Urinary bladder (tissue), 4 donors: Measurements from ENCODE around the gene EPB41L2. TPM values are rescaled to one million over a fixed set of nuclear protein-coding genes. Genes with fewer than 3 reads are reported as not detected.
"Not testable (repeated sequence)": the region's sequence is repeated elsewhere in the genome, so short reads cannot be mapped to it uniquely, and the experiment has no call there.

ENCODE experiments used
- DNase-seq: peaks from one replicate; pipeline ENCODE4 v3.0.0-alpha.2; 2015; ENCODE audit errors: extremely low spot score
- H3K27ac ChIP-seq: one replicate; pipeline ENCODE4 v1.5.1; 2013; ENCODE audit warnings: low read depth, mild to moderate bottlenecking, moderate library complexity
- H3K36me3 ChIP-seq: one replicate; pipeline ENCODE4 v1.6.1; 2013; ENCODE audit warnings: mild to moderate bottlenecking, moderate library complexity; ENCODE audit not compliant: insufficient read depth
- H3K4me1 ChIP-seq: one replicate; pipeline ENCODE4 v1.6.1; 2013; ENCODE audit warnings: mild to moderate bottlenecking, moderate library complexity; ENCODE audit not compliant: insufficient read depth
- H3K4me3 ChIP-seq: one replicate; pipeline ENCODE4 v1.5.1; 2013; ENCODE audit warnings: low read depth, low read length
- WGBS: extraction: QIAGEN DNeasy Blood & Tissue Kit; methylation state at CpG from one replicate; pipeline ENCODE4 v1.1.7; 2013; 5-methylcytosine and 5-hydroxymethylcytosine counted together
- polyA plus RNA-seq: library from polyadenylated mRNA; stranded (reverse); fragments of 200-250 nt; gene quantifications from one replicate; pipeline ENCODE4 v1.2.3, GENCODE V29; 2013
- total RNA-seq: library from RNA; depleted of rRNA; stranded (reverse); fragments of >200 nt; gene quantifications from one replicate; pipeline ENCODE4 v1.2.3, GENCODE V29; 2014
- donor health status: healthy with polysubstance abuse.
- donor health status: healthy.

Gene EPB41L2
- total and polyA plus RNA-seq, 2 donors: 47.3 to 386 TPM

DNA sequence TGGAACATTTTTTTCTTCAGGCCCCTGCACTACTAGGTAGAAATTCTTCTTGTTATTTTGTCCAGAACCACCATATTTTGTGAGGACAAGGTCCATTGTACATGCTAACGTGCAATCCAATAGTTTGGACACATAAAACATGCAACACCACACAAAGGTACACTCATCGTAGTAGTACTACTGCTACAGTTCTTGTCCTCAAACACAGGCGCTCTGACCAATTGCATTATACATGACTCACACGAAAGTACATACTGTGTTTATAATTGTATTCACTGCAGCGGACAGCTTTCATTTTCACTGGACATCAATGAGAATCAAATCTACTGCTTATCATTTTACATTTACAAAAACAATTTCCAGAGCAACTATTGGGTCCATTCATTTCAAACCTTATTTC lies 251.1 kb downstream of the EPB41L2 start:
- WGBS: 96% methylated on average over 5 of the region's 5 CpGs
- no peaks in the 10 kb centered on the region for H3K36me3 ChIP-seq
- no peaks in the 10 kb centered on the region for H3K4me1 ChIP-seq
- no peak overlapping the region for H3K27ac ChIP-seq
- DNase-seq: no peak
- H3K4me3 ChIP-seq: no peak overlapping the region

DNA sequence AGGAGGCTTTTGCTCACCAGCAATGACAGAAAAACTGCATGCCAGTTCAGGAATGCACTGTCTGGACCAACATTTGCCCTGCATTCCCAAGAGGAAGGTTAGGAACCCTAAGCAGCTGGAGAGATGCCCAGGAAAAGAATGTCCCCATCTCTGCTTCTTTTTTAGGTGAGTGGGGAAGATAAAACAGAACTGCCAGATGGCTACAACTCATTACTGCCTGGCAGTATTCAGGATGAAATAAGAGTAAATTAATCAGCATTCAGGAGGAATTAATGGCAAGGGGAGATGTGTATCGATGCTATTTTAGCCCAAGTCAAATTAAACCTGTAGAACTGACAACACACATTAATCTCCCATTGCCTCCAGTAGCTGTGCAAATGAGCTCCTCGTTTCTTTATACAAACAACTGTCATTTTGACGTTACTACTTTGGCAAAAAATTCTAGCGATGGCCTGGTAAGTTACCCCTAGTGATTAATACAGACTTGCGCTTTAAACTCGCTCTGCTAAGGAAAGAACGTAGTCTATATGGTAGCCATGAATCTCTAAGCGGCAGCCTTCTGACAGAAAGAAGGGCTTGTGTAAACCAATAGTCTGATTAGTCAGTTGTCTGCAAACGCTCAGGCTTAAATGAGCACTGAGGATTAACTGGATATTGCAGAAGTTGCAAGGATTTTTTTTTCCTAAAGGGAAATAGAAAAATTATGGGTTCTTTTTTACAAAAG lies 252.6 kb downstream of the EPB41L2 start:
- Histone ChIP-seq H3K27ac (no peak overlapping the region), H3K4me1 (no peaks in the 10 kb centered on the region), H3K36me3 (no peaks in the 10 kb centered on the region), H3K4me3 (no peak overlapping the region)
- DNase-seq: no peak
- 28% methylated on average over 9 of the region's 9 CpGs for WGBS

DNA sequence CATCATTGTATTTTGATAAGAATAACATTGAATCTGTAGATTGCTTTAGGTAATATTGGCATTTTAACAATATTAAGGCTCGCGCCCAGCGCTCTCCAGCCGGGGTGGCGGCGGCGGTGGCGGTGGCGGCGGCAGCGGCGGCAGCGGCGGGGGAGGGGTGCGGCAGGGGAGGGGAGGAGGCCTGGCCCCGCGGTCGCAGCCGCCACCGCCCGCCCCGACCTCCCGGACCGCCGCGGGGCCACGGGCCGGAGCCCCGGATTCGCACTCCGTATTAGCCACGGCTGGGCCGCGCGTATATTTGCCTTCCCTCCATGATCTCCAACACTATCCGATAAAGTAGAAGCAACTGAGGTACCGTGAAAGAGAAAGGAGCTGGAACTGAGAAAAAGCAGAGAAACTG lies 261.7 kb downstream of the EPB41L2 start:
- not testable (repeated sequence) for H3K27ac ChIP-seq, H3K4me3 ChIP-seq, DNase-seq, H3K4me1 ChIP-seq, H3K36me3 ChIP-seq
- 97% methylated on average over 36 of the region's 37 CpGs for WGBS

DNA sequence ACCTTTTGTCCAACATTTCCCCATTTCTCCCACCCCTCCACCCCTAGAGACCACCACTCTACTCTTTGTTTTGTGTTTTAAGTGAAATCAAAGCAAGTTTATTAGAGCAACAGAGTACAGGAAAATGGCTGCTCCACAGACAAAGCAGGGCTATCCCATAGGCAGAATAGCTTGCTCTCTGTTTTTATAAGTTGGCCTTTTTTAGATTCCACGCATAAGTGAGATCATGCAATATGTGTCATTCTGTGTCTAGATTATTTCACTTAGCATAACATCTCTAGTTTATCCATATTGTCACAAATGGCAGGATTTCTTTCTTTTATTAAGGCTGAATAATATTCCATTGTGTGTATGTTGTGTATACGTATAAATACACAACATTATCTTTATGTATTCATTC lies 266.0 kb downstream of the EPB41L2 start:
- Histone ChIP-seq H3K4me1 (no peaks in the 10 kb centered on the region), H3K27ac (no peak overlapping the region), H3K4me3 (no peak overlapping the region), H3K36me3 (no peaks in the 10 kb centered on the region)
- no peak for DNase-seq
- 95% methylated on average over 2 of the region's 2 CpGs for WGBS

DNA sequence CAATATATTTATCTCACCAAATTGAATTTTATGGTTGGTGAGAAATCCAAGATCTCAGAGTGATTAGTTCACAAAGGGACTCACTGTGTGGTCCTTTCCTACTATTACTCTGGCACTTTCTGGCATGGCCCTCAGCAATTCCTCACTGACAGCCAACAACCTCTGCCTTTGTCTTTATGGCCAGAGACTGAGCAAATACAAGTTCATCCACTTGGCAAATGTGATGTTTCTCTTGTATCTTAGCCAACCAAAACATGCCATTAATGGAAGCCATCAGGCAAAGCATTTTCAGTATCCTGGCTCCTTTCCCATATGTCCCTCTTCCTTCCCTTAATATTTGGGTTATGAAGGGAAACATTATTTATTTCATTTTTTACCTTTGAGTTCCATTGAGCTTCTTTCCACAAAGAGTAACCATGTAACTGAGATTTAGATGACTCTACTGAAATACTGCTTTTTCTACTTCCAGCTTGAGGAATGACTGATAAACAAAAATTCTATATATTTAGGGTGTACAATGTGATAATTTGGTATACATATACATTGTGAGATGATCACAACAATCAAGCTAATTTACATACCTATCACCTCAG lies 266.6 kb downstream of the EPB41L2 start:
- DNase-seq: no peak
- no peak overlapping the region for H3K4me3 ChIP-seq
- H3K27ac ChIP-seq: no peak overlapping the region
- H3K36me3 ChIP-seq: no peaks in the 10 kb centered on the region
- H3K4me1 ChIP-seq: no peaks in the 10 kb centered on the region

DNA sequence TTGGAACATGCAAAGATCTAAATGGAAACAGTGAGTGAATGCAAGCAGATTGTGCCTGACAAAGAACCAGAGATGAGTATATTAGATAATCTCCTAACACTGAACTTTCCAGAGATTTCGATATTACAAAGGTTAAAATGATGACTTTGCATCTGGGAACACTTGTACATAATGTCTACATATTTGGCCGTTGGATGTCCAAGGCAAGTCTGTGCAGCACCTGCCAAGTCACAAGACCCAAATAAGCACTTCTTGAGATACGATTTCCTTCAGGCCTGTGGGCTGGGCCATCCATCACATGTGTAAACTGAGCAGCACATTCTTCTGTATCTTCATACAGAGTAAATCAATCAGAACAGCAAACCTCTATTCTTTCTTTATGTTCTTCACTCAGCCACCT lies 268.3 kb downstream of the EPB41L2 start:
- H3K4me1 ChIP-seq: no peaks in the 10 kb centered on the region
- H3K4me3 ChIP-seq: no peak overlapping the region
- no peak for DNase-seq
- 42% methylated on average over 3 of the region's 3 CpGs for WGBS
- H3K27ac ChIP-seq: no peak overlapping the region
- no peaks in the 10 kb centered on the region for H3K36me3 ChIP-seq

DNA sequence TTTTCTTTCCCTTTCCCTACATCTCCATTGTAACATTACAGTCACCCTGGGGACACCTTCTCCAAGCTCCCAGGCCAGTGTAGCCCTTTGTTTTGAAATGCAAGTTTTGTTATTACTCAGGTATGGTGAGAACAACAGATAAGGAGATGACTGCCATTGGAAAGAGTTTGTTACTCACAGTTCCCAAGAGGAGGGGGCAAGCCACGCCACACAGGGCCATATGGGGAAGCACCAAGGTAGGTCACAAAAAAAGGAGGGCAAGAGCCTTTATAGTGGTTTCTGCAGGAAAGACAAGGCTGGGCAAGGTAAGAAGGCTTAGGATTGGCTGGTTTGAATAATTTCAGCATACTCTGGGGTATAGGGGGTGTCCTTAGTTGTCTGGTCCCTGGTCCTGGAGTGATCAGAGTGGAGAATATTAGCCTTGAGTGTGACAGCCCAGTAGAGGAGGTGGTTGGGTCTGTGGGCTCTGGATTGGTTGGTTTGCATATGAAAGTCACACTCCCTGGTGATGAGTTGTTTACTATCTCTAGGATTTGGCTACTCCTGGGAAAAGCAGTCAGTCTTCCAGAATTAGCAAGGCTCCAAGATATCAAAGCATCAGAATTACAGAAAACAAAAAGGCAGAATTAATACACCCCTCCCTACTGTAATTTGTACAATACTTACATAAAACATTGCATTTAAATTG lies 268.9 kb downstream of the EPB41L2 start:
- H3K36me3 ChIP-seq: no peaks in the 10 kb centered on the region
- no peak overlapping the region for H3K27ac ChIP-seq
- no peak overlapping the region for H3K4me3 ChIP-seq
- WGBS: 94% methylated on average over 1 of the region's 1 CpG
- DNase-seq: no peak
- H3K4me1 ChIP-seq: no peaks in the 10 kb centered on the region

Other genes starting within 250 kb of the EPB41L2 start
- gene SMLR1, start 235.8 kb downstream of the EPB41L2 start, total RNA-seq: not detected
- not detected for gene SMLR1, start 235.8 kb downstream of the EPB41L2 start, polyA plus RNA-seq
- 38.2 TPM for gene AKAP7, start 72.2 kb upstream of the EPB41L2 start, total RNA-seq
- 6.8 TPM for gene AKAP7, start 72.2 kb upstream of the EPB41L2 start, polyA plus RNA-seq